ENCODE data around the gene KIAA1549. TPM values are rescaled to one million over a fixed set of nuclear protein-coding genes. Genes with fewer than 3 reads are reported as not detected.

The KIAA1549 gene
- total RNA-seq, 1 experiment from 2014 or later: 19.9 TPM

- DNase-seq: peak in 1 of 2 experiments; percentile 14
Observed at GRCh38 chr7:138885383-138886147, 95.6 kb downstream of the KIAA1549 start.

GRCh38 chr7:138882249-138882648 is 98.9 kb downstream of the KIAA1549 start:
- H3K9me3 ChIP-seq: no peaks in the 10 kb centered on the region
- intact Hi-C loops (cut with micrococcal nuclease; ENCODE audit: unreplicated experiment): no loop called here
- no TSS peak for BruUV-seq (replicated peaks)
- H3K36me3 ChIP-seq (ENCODE audit: control insufficient read depth, insufficient read depth, low read length): no peaks in the 10 kb centered on the region
- H3K27me3 ChIP-seq (replicated peaks; ENCODE audit: control insufficient read depth, insufficient read depth, low read length): no peaks in the 10 kb centered on the region
- Mint-ChIP-seq H3K27ac (ENCODE audit: unreplicated experiment) (no peak overlapping the region), H3K27me3 (ENCODE audit: insufficient read depth, unreplicated experiment) (no peaks in the 10 kb centered on the region), H3K4me3 (ENCODE audit: unreplicated experiment) (no peak overlapping the region), H3K9me3 (ENCODE audit: unreplicated experiment) (no peaks in the 10 kb centered on the region), H3K36me3 (ENCODE audit: insufficient read depth, unreplicated experiment) (peaks cover 17% of the 10 kb centered on the region), H3K4me1 (ENCODE audit: low read depth, unreplicated experiment) (no peaks in the 10 kb centered on the region)
- peaks cover 10% of the 10 kb centered on the region for H3K4me1 ChIP-seq
- TF ChIP-seq CTCF (IDR thresholded peaks at IDR 0.05; ENCODE audit: insufficient read depth in 1 of 2, low read depth in 1 of 2, low read length in 1 of 2, severe bottlenecking in 1 of 2, unreplicated experiment in 1 of 2): no peak
- no peak for DNase-seq
- no peak overlapping the region for H3K4me3 ChIP-seq (ENCODE audit: low read depth, low read length)
- POLR2A ChIA-PET: no interaction called here
- CTCF ChIA-PET: no interaction called here

More at GRCh38 chr7:138885383-138886147, 95.6 kb downstream of the KIAA1549 start:
- no peak for TF ChIP-seq CTCF (IDR thresholded peaks at IDR 0.05; ENCODE audit: insufficient read depth in 1 of 2, low read depth in 1 of 2, low read length in 1 of 2, severe bottlenecking in 1 of 2, unreplicated experiment in 1 of 2)
- Histone ChIP-seq H3K4me3 (ENCODE audit: low read depth, low read length) (no peak overlapping the region), H3K4me1 (peaks cover 10% of the 10 kb centered on the region), H3K36me3 (ENCODE audit: control insufficient read depth, insufficient read depth, low read length) (no peaks in the 10 kb centered on the region), H3K9me3 (no peaks in the 10 kb centered on the region), H3K27me3 (replicated peaks; ENCODE audit: control insufficient read depth, insufficient read depth, low read length) (no peaks in the 10 kb centered on the region)
- intact Hi-C loops (cut with micrococcal nuclease; ENCODE audit: unreplicated experiment): loop anchor here (1.0 to 2.0 kb wide), 2 partner anchors 95 to 190 kb away; partner anchors contain the start of gene KIAA1549
- H3K4me3 Mint-ChIP-seq (ENCODE audit: unreplicated experiment): no peak overlapping the region
- H3K4me1 Mint-ChIP-seq (ENCODE audit: low read depth, unreplicated experiment): peaks cover 9% of the 10 kb centered on the region
- peaks cover 17% of the 10 kb centered on the region for H3K36me3 Mint-ChIP-seq (ENCODE audit: insufficient read depth, unreplicated experiment)
- ChIA-PET POLR2A (no interaction called here), CTCF (interaction anchor here (1.1 to 1.8 kb wide), 4 partner anchors 8 to 189 kb away, joined by 5 to 18 read pairs (median 6); no protein-coding TSS in a partner anchor)
- H3K27ac Mint-ChIP-seq (ENCODE audit: unreplicated experiment): no peak overlapping the region
- H3K9me3 Mint-ChIP-seq (ENCODE audit: unreplicated experiment): no peaks in the 10 kb centered on the region
- no TSS peak for BruUV-seq (replicated peaks)
- no peaks in the 10 kb centered on the region for H3K27me3 Mint-ChIP-seq (ENCODE audit: insufficient read depth, unreplicated experiment)

- CTCF ChIA-PET: no interaction called here
- no peaks in the 10 kb centered on the region for H3K27me3 Mint-ChIP-seq (ENCODE audit: insufficient read depth, unreplicated experiment)
- BruUV-seq (replicated peaks): no TSS peak
- intact Hi-C loops (cut with micrococcal nuclease; ENCODE audit: unreplicated experiment): no loop called here
- no peak overlapping the region for H3K4me3 ChIP-seq (ENCODE audit: low read depth, low read length)
- H3K36me3 ChIP-seq (ENCODE audit: control insufficient read depth, insufficient read depth, low read length): no peaks in the 10 kb centered on the region
- POLR2A ChIA-PET: no interaction called here
- H3K9me3 Mint-ChIP-seq (ENCODE audit: unreplicated experiment): no peaks in the 10 kb centered on the region
- peaks cover 17% of the 10 kb centered on the region for H3K36me3 Mint-ChIP-seq (ENCODE audit: insufficient read depth, unreplicated experiment)
- H3K4me1 Mint-ChIP-seq (ENCODE audit: low read depth, unreplicated experiment): no peaks in the 10 kb centered on the region
- no peak for DNase-seq
- H3K4me3 Mint-ChIP-seq (ENCODE audit: unreplicated experiment): no peak overlapping the region
- TF ChIP-seq CTCF (IDR thresholded peaks at IDR 0.05; ENCODE audit: insufficient read depth in 1 of 2, low read depth in 1 of 2, low read length in 1 of 2, severe bottlenecking in 1 of 2, unreplicated experiment in 1 of 2): no peak
- H3K4me1 ChIP-seq: peaks cover 10% of the 10 kb centered on the region
- H3K27ac Mint-ChIP-seq (ENCODE audit: unreplicated experiment): no peak overlapping the region
- no peaks in the 10 kb centered on the region for H3K27me3 ChIP-seq (replicated peaks; ENCODE audit: control insufficient read depth, insufficient read depth, low read length)
- H3K9me3 ChIP-seq: no peaks in the 10 kb centered on the region
Observed at GRCh38 chr7:138881579-138882188, 99.5 kb downstream of the KIAA1549 start.

Measured in Caco-2 (cell line).